ENCODE results near the gene SH3BGRL.

The SH3BGRL gene

GRCh38 chrX:81229901-81230300, 28.0 kb downstream of the SH3BGRL start:
- H3K4me3 ChIP-seq (ENCODE audit: control insufficient read depth, low read depth, low read length), result no peak overlapping the region
- no peak for TF ChIP-seq CTCF (IDR thresholded peaks at IDR 0.05; ENCODE audit: control insufficient read depth, insufficient read depth, low read depth, low read length, missing control alignments)
- no peak for DNase-seq (ENCODE audit: low read depth)

GRCh38 chrX:81231476-81231875, 29.6 kb downstream of the SH3BGRL start:
- DNase-seq (ENCODE audit: low read depth), result no peak
- H3K4me3 ChIP-seq (ENCODE audit: control insufficient read depth, low read depth, low read length), result no peak overlapping the region
- no peak for TF ChIP-seq CTCF (IDR thresholded peaks at IDR 0.05; ENCODE audit: control insufficient read depth, insufficient read depth, low read depth, low read length, missing control alignments)

GRCh38 chrX:81232218-81232617, 30.3 kb downstream of the SH3BGRL start:
- no peak for DNase-seq (ENCODE audit: low read depth)
- TF ChIP-seq CTCF (IDR thresholded peaks at IDR 0.05; ENCODE audit: control insufficient read depth, insufficient read depth, low read depth, low read length, missing control alignments), result no peak

GRCh38 chrX:81237516-81237915, 35.6 kb downstream of the SH3BGRL start:
- H3K4me3 ChIP-seq (ENCODE audit: control insufficient read depth, low read depth, low read length), result no peak overlapping the region
- no peak for TF ChIP-seq CTCF (IDR thresholded peaks at IDR 0.05; ENCODE audit: control insufficient read depth, insufficient read depth, low read depth, low read length, missing control alignments)
- no peak for DNase-seq (ENCODE audit: low read depth)

More at GRCh38 chrX:81232218-81232617, 30.3 kb downstream of the SH3BGRL start:
- H3K4me3 ChIP-seq (ENCODE audit: control insufficient read depth, low read depth, low read length), result no peak overlapping the region

GRCh38 chrX:81238166-81238565, 36.3 kb downstream of the SH3BGRL start:
- no peak for DNase-seq (ENCODE audit: low read depth)
- no peak for TF ChIP-seq CTCF (IDR thresholded peaks at IDR 0.05; ENCODE audit: control insufficient read depth, insufficient read depth, low read depth, low read length, missing control alignments)
- no peak overlapping the region for H3K4me3 ChIP-seq (ENCODE audit: control insufficient read depth, low read depth, low read length)

GRCh38 chrX:81240701-81241331, 38.9 kb downstream of the SH3BGRL start:
- no peak for TF ChIP-seq CTCF (IDR thresholded peaks at IDR 0.05; ENCODE audit: control insufficient read depth, insufficient read depth, low read depth, low read length, missing control alignments)
- H3K4me3 ChIP-seq (ENCODE audit: control insufficient read depth, low read depth, low read length), result no peak overlapping the region
- DNase-seq (ENCODE audit: low read depth), result no peak

All from AG09309 (cell line).